Fibroblast of lung (primary cell): ENCODE measurements around the gene PAM. TPM values are rescaled to one million over a fixed set of nuclear protein-coding genes. Genes with fewer than 3 reads are reported as not detected.

Experiments
- DNase-seq, 2 donors: peaks; one replicate each; pipeline versions ENCODE4 v3.0.0 to v3.0.0-alpha.2; 2010; ENCODE audit warnings: low read depth in 2 of 2
- H2AFZ ChIP-seq: 2 replicates; pipeline ENCODE4 v1.5.1; 2012; ENCODE audit warnings: low read length, control low read depth, inconsistent platforms
- H3K27ac ChIP-seq: 2 replicates; pipeline ENCODE4 v1.5.1; 2011; ENCODE audit warnings: low read length, control low read depth; ENCODE audit not compliant: insufficient read depth
- H3K27me3 ChIP-seq: 2 replicates; pipeline ENCODE4 v1.5.1; 2011; ENCODE audit warnings: mild to moderate bottlenecking, low read length; ENCODE audit not compliant: control insufficient read depth, insufficient read depth
- H3K36me3 ChIP-seq: 2 replicates; pipeline ENCODE4 v1.5.1; 2011; ENCODE audit warnings: low read length; ENCODE audit not compliant: control insufficient read depth, insufficient read depth
- H3K4me1 ChIP-seq: 2 replicates; pipeline ENCODE4 v1.5.1; 2011; ENCODE audit warnings: low read length; ENCODE audit not compliant: control insufficient read depth, insufficient read depth; ENCODE audit errors: extremely low read depth
- H3K4me2 ChIP-seq: 2 replicates; pipeline ENCODE4 v1.5.1; 2011; ENCODE audit warnings: low read length, control low read depth; ENCODE audit not compliant: insufficient read depth; ENCODE audit errors: extremely low read depth
- H3K4me3 ChIP-seq, 4 experiments: fragments of 200-600 bp in 1 of 4; sonication (generic) in 1 of 4; replicated peaks in 1 of 4; 2 replicates each; pipeline ENCODE4 v1.5.1; 2011 to 2016; ENCODE audit warnings: low read length in 4 of 4, low read depth in 3 of 4, mild to moderate bottlenecking in 3 of 4, control low read depth in 2 of 4, inconsistent platforms in 1 of 4, mixed read lengths in 1 of 4; ENCODE audit not compliant: insufficient read depth in 1 of 4; ENCODE audit errors: control extremely low read depth in 1 of 4
- H3K79me2 ChIP-seq: 2 replicates; pipeline ENCODE4 v1.5.1; 2012; ENCODE audit warnings: mild to moderate bottlenecking, low read length, inconsistent platforms; ENCODE audit not compliant: control insufficient read depth, insufficient read depth
- H3K9ac ChIP-seq: 2 replicates; pipeline ENCODE4 v1.5.1; 2011; ENCODE audit warnings: mild to moderate bottlenecking, low read length, control low read depth; ENCODE audit not compliant: insufficient read depth
- H3K9me3 ChIP-seq: 2 replicates; pipeline ENCODE4 v1.5.1; 2012; ENCODE audit warnings: low read depth, low read length; ENCODE audit not compliant: control insufficient read depth, insufficient read depth
- H4K20me1 ChIP-seq: 2 replicates; pipeline ENCODE4 v1.5.1; 2011; ENCODE audit warnings: low read length; ENCODE audit not compliant: control insufficient read depth, insufficient read depth; ENCODE audit errors: extremely low read depth
- CTCF ChIP-seq, 2 donors: IDR thresholded peaks in 1 of 2; conservative IDR thresholded peaks in 1 of 2; 1 replicate in 1 of 2; 2 replicates in 1 of 2; pipeline ENCODE4 v1.5.1; 2011 to 2012; ENCODE audit warnings: low read length in 2 of 2, control low read depth in 1 of 2, inconsistent platforms in 1 of 2, low read depth in 1 of 2, mild to moderate bottlenecking in 1 of 2
- EZH2 ChIP-seq: IDR thresholded peaks from 2 replicates; pipeline ENCODE4 v1.5.1; 2012; ENCODE audit warnings: low read length, control low read depth, mild to moderate bottlenecking; ENCODE audit errors: missing control alignments
- polyA plus RNA-seq, 2 donors: library from polyadenylated mRNA; depleted of rRNA in 1 of 2; stranded (reverse) in 1 of 2; unstranded in 1 of 2; fragments of >200 nt; gene quantifications; 2 replicates each; pipeline ENCODE4 v1.2.1, GENCODE V29; 2011 to 2012; ENCODE audit warnings: missing spikeins in 1 of 2
- total RNA-seq: library from RNA; depleted of rRNA; stranded (reverse); fragments of >200 nt; gene quantifications from 2 replicates; pipeline ENCODE4 v1.2.1, GENCODE V29; 2014

The PAM gene
- total and polyA plus RNA-seq, 2 donors (not counting 1 experiment from before 2014, with no cell fraction given) = 404 to 405 TPM

- TF ChIP-seq CTCF (conservative IDR thresholded peaks at IDR 0.05 in 1 of 2, IDR thresholded peaks at IDR 0.05 in 1 of 2; ENCODE audit: low read depth in 1 of 2, low read length in 2 of 2) (no peak), EZH2 (no peak)
- Histone ChIP-seq H3K36me3 (no peaks in the 10 kb centered on the region), H3K4me3 (no peak overlapping the region), H3K4me2 (no peak overlapping the region), H3K9ac (no peak overlapping the region), H4K20me1 (no peaks in the 10 kb centered on the region), H3K27me3 (no peaks in the 10 kb centered on the region), H3K27ac (no peak overlapping the region), H2AFZ (no peak overlapping the region), H3K79me2 (no peaks in the 10 kb centered on the region), H3K9me3 (no peaks in the 10 kb centered on the region), H3K4me1 (no peaks in the 10 kb centered on the region)
- no peak for DNase-seq
These were observed 12.9 kb upstream of the PAM start for GRCh38 chr5:102742215-102742614.

- Histone ChIP-seq H3K27me3 (no peaks in the 10 kb centered on the region), H2AFZ (no peak overlapping the region), H3K27ac (no peak overlapping the region), H3K4me3 (no peak overlapping the region), H3K79me2 (no peaks in the 10 kb centered on the region), H3K4me1 (no peaks in the 10 kb centered on the region), H3K4me2 (no peak overlapping the region), H3K9ac (no peak overlapping the region), H4K20me1 (no peaks in the 10 kb centered on the region), H3K36me3 (no peaks in the 10 kb centered on the region), H3K9me3 (no peaks in the 10 kb centered on the region)
- DNase-seq = no peak
- TF ChIP-seq EZH2 (no peak), CTCF (conservative IDR thresholded peaks at IDR 0.05 in 1 of 2, IDR thresholded peaks at IDR 0.05 in 1 of 2; ENCODE audit: low read depth in 1 of 2, low read length in 2 of 2) (no peak)
These were observed 11.2 kb upstream of the PAM start for GRCh38 chr5:102743900-102744299.

- Histone ChIP-seq H3K4me3 (no peak overlapping the region), H3K27me3 (no peaks in the 10 kb centered on the region), H3K9me3 (no peaks in the 10 kb centered on the region), H3K9ac (no peak overlapping the region), H2AFZ (no peak overlapping the region), H3K36me3 (no peaks in the 10 kb centered on the region), H3K27ac (no peak overlapping the region), H4K20me1 (no peaks in the 10 kb centered on the region), H3K4me1 (no peaks in the 10 kb centered on the region), H3K79me2 (no peaks in the 10 kb centered on the region), H3K4me2 (no peak overlapping the region)
- TF ChIP-seq CTCF (conservative IDR thresholded peaks at IDR 0.05 in 1 of 2, IDR thresholded peaks at IDR 0.05 in 1 of 2; ENCODE audit: low read depth in 1 of 2, low read length in 2 of 2) (no peak), EZH2 (no peak)
- DNase-seq = no peak
These were observed 7.5 kb upstream of the PAM start for GRCh38 chr5:102747386-102748166.
